ENCODE measurements around the gene GDF15. TPM values are rescaled to one million over a fixed set of nuclear protein-coding genes. Genes with fewer than 3 reads are reported as not detected.
A peak's percentile ranks its signal among the peaks of the same experiment; 100 is the strongest.
"Not testable (repeated sequence)": the region's sequence is repeated elsewhere in the genome, so short reads cannot be mapped to it uniquely, and the experiment has no call there.

The GDF15 gene
- total RNA-seq, 6 experiments from 2014 or later, result 0.88 to 160 (median 57.5) TPM

GRCh38 chr19:18362934-18363542, 22.9 kb upstream of the GDF15 start:
- peak in 3 of 4 donors; percentile 13 to 36 (median 24) for ATAC-seq
- Histone ChIP-seq H3K27me3 (no peaks in the 10 kb centered on the region), H3K27ac (peak overlapping the region in 2 of 3 donors; percentile 70 to 90), H3K36me3 (peaks cover 0 to 38% (median 14%) of the 10 kb centered on the region in 4 donors), H3K9me3 (no peaks in the 10 kb centered on the region), H3K4me3 (no peak overlapping the region), H3K4me1 (peaks cover 0 to 18% (median 5%) of the 10 kb centered on the region in 4 donors)
- 78% methylated on average over 7 of the region's 17 CpGs for WGBS (ENCODE audit: insufficient coverage, low coverage, low lambda C conversion rate, missing lambda C conversion rate)
- TF ChIP-seq POLR2A (IDR thresholded peaks at IDR 0.05) (no peak), CTCF (IDR thresholded peaks at IDR 0.05) (no peak)
- intact Hi-C loops (cut with DNase I), result no loop called here
- DNase-seq, result no peak

GRCh38 chr19:18363787-18364186, 22.2 kb upstream of the GDF15 start:
- intact Hi-C loops (cut with DNase I), result no loop called here
- WGBS (ENCODE audit: insufficient coverage, low coverage, low lambda C conversion rate, missing lambda C conversion rate), result 71% methylated on average over 4 of the region's 6 CpGs
- DNase-seq, result no peak
- Histone ChIP-seq H3K4me1 (peaks cover 0 to 18% (median 5%) of the 10 kb centered on the region in 4 donors), H3K27me3 (no peaks in the 10 kb centered on the region), H3K27ac (peak overlapping the region in 2 of 3 donors; percentile 70 to 90), H3K9me3 (no peaks in the 10 kb centered on the region), H3K36me3 (peaks cover 0 to 30% (median 10%) of the 10 kb centered on the region in 4 donors), H3K4me3 (no peak overlapping the region)
- no peak for ATAC-seq
- TF ChIP-seq POLR2A (IDR thresholded peaks at IDR 0.05) (no peak), CTCF (IDR thresholded peaks at IDR 0.05) (no peak)

GRCh38 chr19:18364277-18364825, 21.6 kb upstream of the GDF15 start:
- H3K27me3 ChIP-seq; H3K4me3 ChIP-seq; H3K9me3 ChIP-seq; DNase-seq; intact Hi-C loops (cut with DNase I): not testable (repeated sequence)
- 33% methylated on average over 6 of the region's 11 CpGs for WGBS (ENCODE audit: insufficient coverage, low coverage, low lambda C conversion rate, missing lambda C conversion rate)
- peak in 2 of 4 donors; percentile 4 to 24 for ATAC-seq
- Histone ChIP-seq H3K4me1 (peaks cover 0 to 18% (median 5%) of the 10 kb centered on the region in 4 donors), H3K27ac (peak overlapping the region; percentile 51 to 90 (median 70)), H3K36me3 (peaks cover 0 to 25% (median 8%) of the 10 kb centered on the region in 4 donors)

- peaks cover 0 to 19% (median 8%) of the 10 kb centered on the region in 4 donors for H3K36me3 ChIP-seq
- intact Hi-C loops (cut with DNase I), result no loop called here
- ATAC-seq, result peak; percentile 73 to 80 (median 74)
- WGBS (ENCODE audit: insufficient coverage, low coverage, low lambda C conversion rate, missing lambda C conversion rate), result 8% methylated on average over 3 of the region's 15 CpGs
- H3K4me3 ChIP-seq, result no peak overlapping the region
- peak; percentile 76 to 82 (median 79) for DNase-seq
- H3K9me3 ChIP-seq, result no peaks in the 10 kb centered on the region
- TF ChIP-seq CTCF (IDR thresholded peaks at IDR 0.05) (no peak), POLR2A (IDR thresholded peaks at IDR 0.05) (peak; percentile 24)
- peak overlapping the region; percentile 51 to 90 (median 70) for H3K27ac ChIP-seq
- H3K4me1 ChIP-seq, result peaks cover 0 to 18% (median 5%) of the 10 kb centered on the region in 4 donors
- H3K27me3 ChIP-seq, result no peaks in the 10 kb centered on the region
Observed at GRCh38 chr19:18364826-18365528, 21.0 kb upstream of the GDF15 start.
